Suprapubic skin (tissue), 4 donors: ENCODE data around the gene DPYD. TPM values are rescaled to one million over a fixed set of nuclear protein-coding genes. Genes with fewer than 3 reads are reported as not detected.

Experiments
- DNase-seq, 2 donors: peaks; one replicate each; pipeline ENCODE4 v3.0.0-alpha.2; 2019; ENCODE audit warnings: low spot score in 2 of 2
- H3K27ac ChIP-seq: fragments of 200-600 bp; sonication (generic); one replicate; pipeline ENCODE4 v1.5.1; 2019
- H3K27me3 ChIP-seq: fragments of 200-600 bp; sonication (generic); one replicate; pipeline ENCODE4 v1.5.1; 2019
- H3K36me3 ChIP-seq: fragments of 200-600 bp; sonication (generic); one replicate; pipeline ENCODE4 v1.5.1; 2019
- H3K4me1 ChIP-seq: fragments of 200-600 bp; sonication (generic); one replicate; pipeline ENCODE4 v1.5.1; 2019
- H3K4me3 ChIP-seq: fragments of 200-600 bp; sonication (generic); one replicate; pipeline ENCODE4 v1.5.1; 2019; ENCODE audit warnings: mild to moderate bottlenecking
- H3K9me3 ChIP-seq: fragments of 200-600 bp; sonication (generic); one replicate; pipeline ENCODE4 v1.5.1; 2019
- EP300 ChIP-seq: sonication (generic); formaldehyde crosslinking; IDR thresholded peaks from one replicate; pipeline ENCODE4 v1.6.1; 2017; ENCODE audit warnings: antibody characterized with exemption
- POLR2A ChIP-seq, 2 donors: fragments of 450-650 bp; IDR thresholded peaks; one replicate each; pipeline ENCODE4 v1.6.1; 2017; ENCODE audit warnings: antibody characterized with exemption in 2 of 2, mild to moderate bottlenecking in 2 of 2, moderate library complexity in 2 of 2
- POLR2AphosphoS5 ChIP-seq, 3 donors: sonication (generic); formaldehyde crosslinking; IDR thresholded peaks; one replicate each; pipeline ENCODE4 v1.6.1; 2017; ENCODE audit warnings: antibody characterized with exemption in 3 of 3
- WGBS: methylation state at CpG from one replicate; pipeline ENCODE4 v1.1.5; 2018; 5-methylcytosine and 5-hydroxymethylcytosine counted together
- total RNA-seq, 4 donors: library from RNA; depleted of rRNA; stranded (reverse); fragments of >200 nt; gene quantifications; one replicate each; pipeline ENCODE4 v1.1.0, GENCODE V29; 2016
- TF ChIP-seq, protein P1 (sequence below), 2 donors: fragments of 200-600 bp in 1 of 2; fragments of 450-650 bp in 1 of 2; sonication (generic) in 1 of 2; IDR thresholded peaks; one replicate each; pipeline ENCODE4 v1.5.1; 2016 to 2019; ENCODE audit warnings: antibody characterized with exemption in 2 of 2, mild to moderate bottlenecking in 1 of 2, moderate library complexity in 1 of 2

The DPYD gene
- total RNA-seq, 4 donors from 2014 or later: 10.1 to 31.9 (median 11.6) TPM

DNA sequence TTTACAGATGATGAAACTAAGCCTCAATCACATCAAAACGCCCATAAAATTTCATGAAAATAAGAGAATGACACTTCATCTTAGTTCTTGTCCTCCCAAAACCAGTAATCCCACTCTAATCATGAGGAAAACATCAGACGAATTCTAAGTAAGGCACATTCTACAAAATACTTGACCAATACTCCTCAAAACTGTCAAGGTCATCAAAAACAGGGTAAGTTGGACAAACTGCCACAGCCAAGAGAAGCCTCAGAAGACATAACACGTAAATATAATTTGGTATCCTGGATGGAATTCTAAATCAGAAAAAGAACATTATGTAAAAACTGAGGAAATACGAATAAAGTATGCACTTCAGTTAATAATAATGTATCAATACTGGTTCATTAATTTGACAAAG, 128.2 kb downstream of the DPYD start:
- no peaks in the 10 kb centered on the region for H3K4me1 ChIP-seq
- no peaks in the 10 kb centered on the region for H3K9me3 ChIP-seq
- no peak overlapping the region for H3K27ac ChIP-seq
- no peak for DNase-seq
- no peaks in the 10 kb centered on the region for H3K27me3 ChIP-seq
- TF ChIP-seq POLR2AphosphoS5 (IDR thresholded peaks at IDR 0.05) (no peak), EP300 (no peak), POLR2A (IDR thresholded peaks at IDR 0.05) (no peak)
- TF ChIP-seq, protein P1, sequence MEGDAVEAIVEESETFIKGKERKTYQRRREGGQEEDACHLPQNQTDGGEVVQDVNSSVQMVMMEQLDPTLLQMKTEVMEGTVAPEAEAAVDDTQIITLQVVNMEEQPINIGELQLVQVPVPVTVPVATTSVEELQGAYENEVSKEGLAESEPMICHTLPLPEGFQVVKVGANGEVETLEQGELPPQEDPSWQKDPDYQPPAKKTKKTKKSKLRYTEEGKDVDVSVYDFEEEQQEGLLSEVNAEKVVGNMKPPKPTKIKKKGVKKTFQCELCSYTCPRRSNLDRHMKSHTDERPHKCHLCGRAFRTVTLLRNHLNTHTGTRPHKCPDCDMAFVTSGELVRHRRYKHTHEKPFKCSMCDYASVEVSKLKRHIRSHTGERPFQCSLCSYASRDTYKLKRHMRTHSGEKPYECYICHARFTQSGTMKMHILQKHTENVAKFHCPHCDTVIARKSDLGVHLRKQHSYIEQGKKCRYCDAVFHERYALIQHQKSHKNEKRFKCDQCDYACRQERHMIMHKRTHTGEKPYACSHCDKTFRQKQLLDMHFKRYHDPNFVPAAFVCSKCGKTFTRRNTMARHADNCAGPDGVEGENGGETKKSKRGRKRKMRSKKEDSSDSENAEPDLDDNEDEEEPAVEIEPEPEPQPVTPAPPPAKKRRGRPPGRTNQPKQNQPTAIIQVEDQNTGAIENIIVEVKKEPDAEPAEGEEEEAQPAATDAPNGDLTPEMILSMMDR (IDR thresholded peaks at IDR 0.05): no peak
- WGBS: 97% methylated on average over 4 of the region's 4 CpGs
- H3K36me3 ChIP-seq: no peaks in the 10 kb centered on the region
- H3K4me3 ChIP-seq: no peak overlapping the region

DNA sequence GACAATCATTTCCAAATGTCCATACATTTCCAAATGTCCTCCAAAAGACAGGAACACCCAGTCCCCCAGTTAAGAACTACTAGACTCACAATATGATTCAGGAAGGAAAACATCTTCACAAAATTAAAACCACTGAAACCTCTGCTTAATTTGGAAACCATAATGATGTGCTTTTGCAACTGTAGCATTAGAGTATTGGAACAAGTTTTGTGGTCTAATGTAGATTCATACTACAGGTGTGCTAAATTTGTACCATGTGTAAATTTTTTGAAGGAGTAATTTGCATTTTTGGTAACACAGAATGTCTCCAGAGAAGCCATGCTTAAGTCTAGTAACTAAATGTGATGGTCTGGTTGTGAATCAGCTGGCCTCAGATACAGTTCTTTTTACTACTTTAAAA, 129.6 kb downstream of the DPYD start:
- no peaks in the 10 kb centered on the region for H3K9me3 ChIP-seq
- no peak for TF ChIP-seq POLR2A (IDR thresholded peaks at IDR 0.05)
- no peak for TF ChIP-seq POLR2AphosphoS5 (IDR thresholded peaks at IDR 0.05)
- TF ChIP-seq, protein P1 (IDR thresholded peaks at IDR 0.05): no peak
- no peak overlapping the region for H3K4me3 ChIP-seq
- no peak for DNase-seq
- no peaks in the 10 kb centered on the region for H3K27me3 ChIP-seq
- no peaks in the 10 kb centered on the region for H3K4me1 ChIP-seq
- no peak overlapping the region for H3K27ac ChIP-seq
- no peaks in the 10 kb centered on the region for H3K36me3 ChIP-seq

DNA sequence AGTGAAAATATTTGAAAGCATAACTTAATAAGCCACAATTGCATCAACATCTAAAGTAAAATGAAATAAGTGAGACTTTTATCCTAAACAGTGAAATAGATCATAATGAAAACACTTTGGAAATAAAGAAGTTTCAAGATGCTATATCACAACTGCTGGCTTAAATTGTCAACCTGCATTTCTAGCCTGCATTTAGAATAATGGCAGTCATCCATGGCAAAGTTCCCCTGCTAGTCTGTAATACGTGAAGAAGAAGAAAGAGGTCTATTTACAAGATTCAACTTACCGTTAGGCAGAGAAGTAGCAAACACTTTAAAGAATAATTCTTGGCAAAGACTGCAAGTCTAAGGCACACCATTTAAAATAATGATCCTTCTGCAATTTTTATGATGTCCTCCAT, 133.6 kb downstream of the DPYD start:
- TF ChIP-seq POLR2AphosphoS5 (IDR thresholded peaks at IDR 0.05) (no peak), POLR2A (IDR thresholded peaks at IDR 0.05) (no peak), EP300 (no peak)
- TF ChIP-seq, protein P1 (IDR thresholded peaks at IDR 0.05): no peak
- H3K27ac ChIP-seq: no peak overlapping the region
- DNase-seq: no peak
- H3K4me3 ChIP-seq: no peak overlapping the region
- no peaks in the 10 kb centered on the region for H3K36me3 ChIP-seq
- no peaks in the 10 kb centered on the region for H3K4me1 ChIP-seq
- H3K9me3 ChIP-seq: no peaks in the 10 kb centered on the region
- WGBS: 68% methylated on average over 2 of the region's 2 CpGs
- H3K27me3 ChIP-seq: no peaks in the 10 kb centered on the region

DNA sequence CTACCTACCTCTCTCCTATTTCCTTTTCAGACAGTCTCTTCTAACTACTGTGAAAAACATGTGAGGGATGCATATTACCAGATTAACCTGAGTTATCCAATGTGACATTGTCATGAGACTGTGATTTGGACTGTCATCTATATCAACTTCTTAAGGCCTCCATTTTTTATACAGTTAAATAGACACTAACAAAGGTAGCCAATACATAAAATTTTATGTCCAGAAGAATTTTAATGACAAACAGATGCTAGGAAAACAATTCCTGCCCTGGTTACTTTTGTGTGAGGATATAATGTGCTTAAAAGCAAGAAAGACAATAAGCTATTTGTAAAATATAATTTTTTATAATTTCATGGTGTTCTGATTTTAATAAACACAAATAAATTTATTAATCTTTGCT, 136.2 kb downstream of the DPYD start:
- H3K27ac ChIP-seq: no peak overlapping the region
- no peaks in the 10 kb centered on the region for H3K27me3 ChIP-seq
- H3K36me3 ChIP-seq: no peaks in the 10 kb centered on the region
- H3K4me3 ChIP-seq: no peak overlapping the region
- TF ChIP-seq EP300 (no peak), POLR2AphosphoS5 (IDR thresholded peaks at IDR 0.05) (no peak), POLR2A (IDR thresholded peaks at IDR 0.05) (no peak)
- TF ChIP-seq, protein P1 (IDR thresholded peaks at IDR 0.05): no peak
- no peaks in the 10 kb centered on the region for H3K4me1 ChIP-seq
- no peaks in the 10 kb centered on the region for H3K9me3 ChIP-seq
- no peak for DNase-seq

DNA sequence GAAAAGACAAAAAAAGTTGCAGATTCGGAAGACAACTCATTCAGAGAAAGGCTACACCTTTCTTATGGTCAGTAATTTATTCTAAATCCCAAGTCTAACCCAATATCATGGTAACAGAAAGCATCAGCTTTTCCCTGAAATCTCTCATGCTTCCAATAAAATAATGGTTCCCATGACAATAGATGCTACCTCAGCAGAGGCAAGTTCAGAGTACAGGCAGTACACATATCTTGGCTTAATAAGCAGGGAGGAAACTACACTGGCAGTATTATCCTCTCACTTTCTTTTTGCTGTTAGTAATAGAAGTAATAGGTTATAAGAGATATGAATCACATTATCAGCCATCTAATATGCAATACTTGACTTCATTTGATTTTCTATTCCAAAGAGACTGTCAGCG, 137.1 kb downstream of the DPYD start:
- no peaks in the 10 kb centered on the region for H3K9me3 ChIP-seq
- 90% methylated on average over 2 of the region's 2 CpGs for WGBS
- DNase-seq: no peak
- H3K27me3 ChIP-seq: no peaks in the 10 kb centered on the region
- H3K36me3 ChIP-seq: no peaks in the 10 kb centered on the region
- H3K4me3 ChIP-seq: no peak overlapping the region
- H3K27ac ChIP-seq: no peak overlapping the region
- TF ChIP-seq POLR2AphosphoS5 (IDR thresholded peaks at IDR 0.05): no peak
- H3K4me1 ChIP-seq: no peaks in the 10 kb centered on the region

DNA sequence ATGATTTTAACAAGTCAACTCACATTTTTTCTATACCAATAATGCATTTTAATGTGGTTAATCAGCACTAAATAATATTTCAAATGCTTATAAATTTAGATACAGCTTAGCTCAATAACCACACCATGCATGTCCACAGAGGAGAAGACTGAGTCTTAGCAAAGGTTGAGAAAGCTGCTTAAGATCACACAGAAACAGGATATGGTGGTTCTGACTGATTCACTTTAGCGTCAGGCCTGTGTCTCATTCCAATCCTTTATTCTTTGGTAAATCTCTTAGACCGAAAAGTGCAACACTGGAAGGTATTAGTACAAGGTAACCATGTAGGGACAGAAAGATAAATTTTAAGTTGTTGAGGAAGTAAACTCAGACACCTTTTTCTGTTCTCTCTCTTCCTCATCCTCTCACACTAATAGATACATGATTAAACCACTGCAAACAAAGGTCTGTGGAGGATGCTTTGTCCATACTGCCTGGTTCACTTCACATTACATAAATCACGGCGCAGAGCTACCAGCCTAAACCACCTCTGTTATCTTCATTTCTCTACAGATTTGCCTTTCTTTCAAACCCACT, 139.0 kb downstream of the DPYD start:
- 95% methylated on average over 4 of the region's 4 CpGs for WGBS

More for the DNA sequence above, 139.0 kb downstream of the DPYD start:
- H3K9me3 ChIP-seq: no peaks in the 10 kb centered on the region
- H3K27ac ChIP-seq: no peak overlapping the region
- H3K27me3 ChIP-seq: no peaks in the 10 kb centered on the region
- TF ChIP-seq POLR2A (IDR thresholded peaks at IDR 0.05) (no peak), EP300 (no peak)
- H3K36me3 ChIP-seq: no peaks in the 10 kb centered on the region
- no peak overlapping the region for H3K4me3 ChIP-seq
- DNase-seq: no peak
- no peaks in the 10 kb centered on the region for H3K4me1 ChIP-seq
